Measurements from ENCODE around the gene CYP2S1. TPM values are rescaled to one million over a fixed set of nuclear protein-coding genes. Genes with fewer than 3 reads are reported as not detected.

Gene CYP2S1
- total RNA-seq, 1 donor from 2014 or later, result 7.1 TPM

DNA sequence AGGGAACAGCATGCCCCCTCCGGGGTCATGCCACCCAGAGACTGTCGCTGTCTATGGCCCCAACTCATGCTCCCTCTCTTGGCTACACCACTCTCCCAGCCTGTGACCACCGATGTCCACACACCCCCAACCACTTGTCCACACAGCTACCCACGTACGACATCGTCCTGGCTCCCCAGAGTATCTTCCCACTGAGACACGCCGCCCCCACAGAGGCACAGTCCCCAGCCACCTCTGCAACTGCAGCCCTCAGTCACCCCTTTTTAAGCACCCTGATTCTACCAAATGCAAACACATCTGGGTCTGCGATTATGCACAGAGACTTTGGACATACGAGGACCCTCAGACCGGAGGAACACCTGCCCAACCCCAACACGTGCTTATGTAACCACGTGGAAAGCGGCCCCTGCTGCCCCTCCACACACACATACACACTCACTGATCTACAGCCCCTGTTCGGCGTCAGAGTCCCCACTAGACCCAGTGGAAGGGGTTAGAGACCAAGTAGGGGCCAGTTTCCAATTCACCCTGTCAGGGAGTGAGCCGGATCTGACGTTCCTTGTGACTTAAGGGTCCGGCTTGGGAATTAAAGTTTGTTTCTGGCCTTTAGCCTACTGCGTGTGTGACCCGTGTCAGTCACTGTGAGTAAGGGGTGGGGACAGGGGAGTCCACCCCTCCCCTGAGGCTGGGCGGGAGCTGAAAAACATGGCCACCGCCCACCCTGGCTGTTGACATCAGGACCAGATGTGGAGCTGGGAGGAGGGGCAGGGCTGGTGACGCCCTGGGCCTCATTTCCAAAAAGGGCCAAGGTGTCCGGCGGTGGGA lies 14.1 kb downstream of the CYP2S1 start:
- Histone ChIP-seq H3K4me3 (peak overlapping the region in 1 of 2 donors; percentile 7), H3K27me3 (no peaks in the 10 kb centered on the region), H3K9me3 (no peaks in the 10 kb centered on the region), H3K36me3 (no peaks in the 10 kb centered on the region), H3K4me1 (peaks cover 11% of the 10 kb centered on the region), H3K27ac (peak overlapping the region; percentile 75)
- intact Hi-C loops (cut with DNase I), result loop anchor here (5.0 to 10.0 kb wide), 2 partner anchors 45 to 98 kb away; no protein-coding TSS in a partner anchor
- no peak for DNase-seq (ENCODE audit: extremely low spot score in 2 of 2)
- TF ChIP-seq POLR2AphosphoS5 (IDR thresholded peaks at IDR 0.05; ENCODE audit: insufficient read depth in 1 of 2, low read depth in 1 of 2), result peak; percentile 30 to 58
- TF ChIP-seq, protein P1, sequence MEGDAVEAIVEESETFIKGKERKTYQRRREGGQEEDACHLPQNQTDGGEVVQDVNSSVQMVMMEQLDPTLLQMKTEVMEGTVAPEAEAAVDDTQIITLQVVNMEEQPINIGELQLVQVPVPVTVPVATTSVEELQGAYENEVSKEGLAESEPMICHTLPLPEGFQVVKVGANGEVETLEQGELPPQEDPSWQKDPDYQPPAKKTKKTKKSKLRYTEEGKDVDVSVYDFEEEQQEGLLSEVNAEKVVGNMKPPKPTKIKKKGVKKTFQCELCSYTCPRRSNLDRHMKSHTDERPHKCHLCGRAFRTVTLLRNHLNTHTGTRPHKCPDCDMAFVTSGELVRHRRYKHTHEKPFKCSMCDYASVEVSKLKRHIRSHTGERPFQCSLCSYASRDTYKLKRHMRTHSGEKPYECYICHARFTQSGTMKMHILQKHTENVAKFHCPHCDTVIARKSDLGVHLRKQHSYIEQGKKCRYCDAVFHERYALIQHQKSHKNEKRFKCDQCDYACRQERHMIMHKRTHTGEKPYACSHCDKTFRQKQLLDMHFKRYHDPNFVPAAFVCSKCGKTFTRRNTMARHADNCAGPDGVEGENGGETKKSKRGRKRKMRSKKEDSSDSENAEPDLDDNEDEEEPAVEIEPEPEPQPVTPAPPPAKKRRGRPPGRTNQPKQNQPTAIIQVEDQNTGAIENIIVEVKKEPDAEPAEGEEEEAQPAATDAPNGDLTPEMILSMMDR (IDR thresholded peaks at IDR 0.05), result no peak

DNA sequence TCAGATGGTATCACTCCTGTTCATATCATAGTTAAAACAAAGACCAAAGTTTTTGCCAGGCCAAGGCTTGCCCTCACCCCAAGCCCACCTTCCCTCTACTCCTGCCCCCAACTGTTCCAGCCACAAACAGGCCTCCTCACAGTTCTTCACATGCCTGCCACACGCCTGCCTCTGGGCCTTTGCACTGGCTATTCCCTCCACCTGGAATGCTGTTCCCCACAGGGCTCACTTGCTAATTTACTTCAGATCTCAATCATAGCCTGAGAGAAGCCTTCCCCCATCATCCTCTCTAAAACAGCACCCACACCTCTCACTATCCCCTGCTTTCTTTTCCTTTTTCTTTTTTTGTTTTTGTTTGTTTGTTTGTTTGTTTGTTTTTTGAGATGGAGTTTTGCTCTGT lies 21.1 kb downstream of the CYP2S1 start:
- Histone ChIP-seq H3K27ac (no peak overlapping the region), H3K36me3 (no peaks in the 10 kb centered on the region), H3K4me1 (peaks cover 11% of the 10 kb centered on the region), H3K9me3 (no peaks in the 10 kb centered on the region), H3K4me3 (no peak overlapping the region), H3K27me3 (no peaks in the 10 kb centered on the region)
- TF ChIP-seq, protein P1 (IDR thresholded peaks at IDR 0.05), result no peak
- TF ChIP-seq POLR2AphosphoS5 (IDR thresholded peaks at IDR 0.05; ENCODE audit: insufficient read depth in 1 of 2, low read depth in 1 of 2) (no peak), POLR2A (IDR thresholded peaks at IDR 0.05) (no peak)
- intact Hi-C loops (cut with DNase I), result no loop called here
- no peak for DNase-seq (ENCODE audit: extremely low spot score in 2 of 2)

DNA sequence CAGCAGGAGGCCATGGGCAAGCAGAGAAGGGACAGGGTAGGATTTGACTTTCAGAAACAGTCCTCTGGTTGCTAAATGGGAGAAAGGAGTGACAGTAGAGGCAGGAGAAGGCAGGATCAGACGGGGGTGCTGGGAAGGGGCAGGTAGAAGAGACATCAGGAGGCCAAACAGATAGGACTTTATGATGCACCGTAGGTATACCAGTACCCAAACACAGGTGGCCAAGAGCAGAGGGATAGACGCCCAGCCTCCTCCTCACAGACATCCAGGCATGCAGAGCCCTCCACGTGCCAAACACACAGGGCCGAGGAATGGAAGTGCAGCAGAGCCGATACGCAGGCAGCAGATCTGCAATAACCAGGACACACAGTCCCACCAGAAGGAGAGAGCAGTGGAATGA lies 24.7 kb downstream of the CYP2S1 start:
- H3K27ac ChIP-seq, result peak overlapping the region; percentile 95
- intact Hi-C loops (cut with DNase I), result loop anchor here (5.0 kb wide), 1 partner anchor 45 kb away; the partner anchor contains the start of gene HNRNPUL1
- H3K27me3 ChIP-seq, result no peaks in the 10 kb centered on the region
- H3K4me1 ChIP-seq, result peaks cover 30% of the 10 kb centered on the region
- H3K9me3 ChIP-seq, result no peaks in the 10 kb centered on the region
- no peaks in the 10 kb centered on the region for H3K36me3 ChIP-seq
- H3K4me3 ChIP-seq, result peak overlapping the region in 1 of 2 donors; percentile 61
- TF ChIP-seq, protein P1 (IDR thresholded peaks at IDR 0.05), result no peak
- no peak for TF ChIP-seq POLR2A (IDR thresholded peaks at IDR 0.05)
- no peak for TF ChIP-seq POLR2AphosphoS5 (IDR thresholded peaks at IDR 0.05; ENCODE audit: insufficient read depth in 1 of 2, low read depth in 1 of 2)
- no peak for DNase-seq (ENCODE audit: extremely low spot score in 2 of 2)

DNA sequence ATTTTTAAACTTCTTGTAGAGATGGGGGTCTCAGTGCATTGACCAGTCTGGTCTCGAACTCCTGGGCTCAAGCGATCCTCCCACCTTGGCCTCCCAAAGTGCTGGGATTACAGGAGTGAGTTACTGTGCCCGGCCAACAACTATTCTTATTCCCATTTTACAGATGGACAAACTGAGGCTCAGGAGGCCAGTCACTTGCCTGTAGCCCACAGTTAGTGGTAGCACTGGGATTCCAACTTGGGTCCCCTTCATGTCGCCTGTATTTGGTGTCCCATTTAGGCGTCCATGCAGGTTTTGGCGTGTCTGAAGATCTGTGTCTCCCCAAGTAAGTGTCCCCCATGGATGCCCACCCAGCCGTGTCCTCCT lies 25.2 kb downstream of the CYP2S1 start:
- Histone ChIP-seq H3K27ac (peak overlapping the region; percentile 95), H3K9me3 (no peaks in the 10 kb centered on the region), H3K36me3 (no peaks in the 10 kb centered on the region), H3K4me1 (peaks cover 35% of the 10 kb centered on the region), H3K4me3 (peak overlapping the region; percentile 61 to 90), H3K27me3 (no peaks in the 10 kb centered on the region)
- TF ChIP-seq, protein P1 (IDR thresholded peaks at IDR 0.05), result no peak
- TF ChIP-seq POLR2AphosphoS5 (IDR thresholded peaks at IDR 0.05; ENCODE audit: insufficient read depth in 1 of 2, low read depth in 1 of 2), result no peak
- no peak for TF ChIP-seq POLR2A (IDR thresholded peaks at IDR 0.05)
- intact Hi-C loops (cut with DNase I), result loop anchor here (5.0 kb wide), 1 partner anchor 44 kb away; the partner anchor contains the start of gene HNRNPUL1
- no peak for DNase-seq (ENCODE audit: extremely low spot score in 2 of 2)

Measured in vagina (tissue), 2 donors.